22Rv1 (cell line): ENCODE results near the gene YIPF4.

Source experiments
- CTCF ChIP-seq: fragments of 450-650 bp; IDR thresholded peaks from 2 replicates; pipeline ENCODE4 v1.5.1; 2017; ENCODE audit warnings: mild to moderate bottlenecking
- ZFX ChIP-seq: fragments of 450-650 bp; IDR thresholded peaks from 2 replicates; pipeline ENCODE4 v1.6.1; 2017; ENCODE audit warnings: antibody characterized with exemption, borderline replicate concordance

- TF ChIP-seq CTCF (no peak), ZFX (no peak)
Measured at GRCh38 chr2:32360416-32360815, 82.7 kb downstream of the YIPF4 start.
